ENCODE measurements around the gene ADPRM. TPM values are rescaled to one million over a fixed set of nuclear protein-coding genes. Genes with fewer than 3 reads are reported as not detected.

Gene ADPRM
- total RNA-seq, 1 experiment from 2014 or later, result 7.4 TPM

DNA sequence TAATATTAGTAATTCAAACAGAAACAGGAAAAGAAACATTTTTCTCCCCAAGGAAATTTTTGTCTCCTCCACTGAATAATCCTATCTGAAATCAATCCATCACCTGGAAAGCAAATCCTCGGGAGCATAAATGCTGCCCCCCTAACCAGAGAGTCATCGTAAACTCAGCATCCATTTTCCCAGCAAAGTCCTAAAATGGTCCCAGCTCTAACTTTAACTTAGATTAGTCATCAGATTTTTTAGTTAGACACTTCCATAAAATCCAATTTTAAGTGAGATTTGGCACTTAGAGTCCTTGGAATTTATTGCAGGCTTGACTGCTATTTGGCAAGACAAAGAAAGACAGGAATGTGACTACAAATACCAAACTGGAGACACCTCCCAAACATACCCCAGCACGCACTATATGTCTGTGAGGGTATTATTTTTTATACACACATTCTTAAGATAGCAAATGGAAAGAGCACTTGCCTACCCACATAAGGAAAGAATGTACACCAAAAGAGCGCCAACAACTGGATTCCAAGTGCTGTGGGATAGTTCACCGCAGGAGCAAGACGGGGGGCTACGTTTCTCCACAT lies 15.4 kb upstream of the ADPRM start (continued):
- TF ChIP-seq, protein P1, sequence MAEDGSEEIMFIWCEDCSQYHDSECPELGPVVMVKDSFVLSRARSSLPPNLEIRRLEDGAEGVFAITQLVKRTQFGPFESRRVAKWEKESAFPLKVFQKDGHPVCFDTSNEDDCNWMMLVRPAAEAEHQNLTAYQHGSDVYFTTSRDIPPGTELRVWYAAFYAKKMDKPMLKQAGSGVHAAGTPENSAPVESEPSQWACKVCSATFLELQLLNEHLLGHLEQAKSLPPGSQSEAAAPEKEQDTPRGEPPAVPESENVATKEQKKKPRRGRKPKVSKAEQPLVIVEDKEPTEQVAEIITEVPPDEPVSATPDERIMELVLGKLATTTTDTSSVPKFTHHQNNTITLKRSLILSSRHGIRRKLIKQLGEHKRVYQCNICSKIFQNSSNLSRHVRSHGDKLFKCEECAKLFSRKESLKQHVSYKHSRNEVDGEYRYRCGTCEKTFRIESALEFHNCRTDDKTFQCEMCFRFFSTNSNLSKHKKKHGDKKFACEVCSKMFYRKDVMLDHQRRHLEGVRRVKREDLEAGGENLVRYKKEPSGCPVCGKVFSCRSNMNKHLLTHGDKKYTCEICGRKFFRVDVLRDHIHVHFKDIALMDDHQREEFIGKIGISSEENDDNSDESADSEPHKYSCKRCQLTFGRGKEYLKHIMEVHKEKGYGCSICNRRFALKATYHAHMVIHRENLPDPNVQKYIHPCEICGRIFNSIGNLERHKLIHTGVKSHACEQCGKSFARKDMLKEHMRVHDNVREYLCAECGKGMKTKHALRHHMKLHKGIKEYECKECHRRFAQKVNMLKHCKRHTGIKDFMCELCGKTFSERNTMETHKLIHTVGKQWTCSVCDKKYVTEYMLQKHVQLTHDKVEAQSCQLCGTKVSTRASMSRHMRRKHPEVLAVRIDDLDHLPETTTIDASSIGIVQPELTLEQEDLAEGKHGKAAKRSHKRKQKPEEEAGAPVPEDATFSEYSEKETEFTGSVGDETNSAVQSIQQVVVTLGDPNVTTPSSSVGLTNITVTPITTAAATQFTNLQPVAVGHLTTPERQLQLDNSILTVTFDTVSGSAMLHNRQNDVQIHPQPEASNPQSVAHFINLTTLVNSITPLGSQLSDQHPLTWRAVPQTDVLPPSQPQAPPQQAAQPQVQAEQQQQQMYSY (CRISPR knock-in tag; IDR thresholded peaks at IDR 0.05), result no peak
- TF ChIP-seq ZNF671 (CRISPR knock-in tag; IDR thresholded peaks at IDR 0.05) (no peak), FOXJ3 (CRISPR knock-in tag; IDR thresholded peaks at IDR 0.05; ENCODE audit: borderline replicate concordance) (no peak), KAT7 (CRISPR knock-in tag; IDR thresholded peaks at IDR 0.05; ENCODE audit: borderline replicate concordance) (no peak), IRF2 (CRISPR knock-in tag; IDR thresholded peaks at IDR 0.05; ENCODE audit: borderline replicate concordance, low read depth) (no peak), ZNF138 (CRISPR knock-in tag; conservative IDR thresholded peaks at IDR 0.05) (no peak), TEAD4 (CRISPR knock-in tag; IDR thresholded peaks at IDR 0.05) (no peak)
- TF ChIP-seq, protein P2, sequence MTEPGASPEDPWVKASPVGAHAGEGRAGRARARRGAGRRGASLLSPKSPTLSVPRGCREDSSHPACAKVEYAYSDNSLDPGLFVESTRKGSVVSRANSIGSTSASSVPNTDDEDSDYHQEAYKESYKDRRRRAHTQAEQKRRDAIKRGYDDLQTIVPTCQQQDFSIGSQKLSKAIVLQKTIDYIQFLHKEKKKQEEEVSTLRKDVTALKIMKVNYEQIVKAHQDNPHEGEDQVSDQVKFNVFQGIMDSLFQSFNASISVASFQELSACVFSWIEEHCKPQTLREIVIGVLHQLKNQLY (CRISPR knock-in tag; IDR thresholded peaks at IDR 0.05), result no peak

GRCh38 chr17:10683853-10684252 lies 13.5 kb upstream of the ADPRM start:
- TF ChIP-seq ZNF425 (CRISPR knock-in tag; conservative IDR thresholded peaks at IDR 0.05), result no peak
- POLR2A ChIA-PET, result no interaction called here
- H3K27ac Mint-ChIP-seq, result no peak overlapping the region
- CTCF ChIA-PET, result interaction anchor here (0.6 to 2.8 kb wide), 15 partner anchors 9 to 161 kb away, joined by 3 to 21 read pairs (median 4); no protein-coding TSS in a partner anchor
- no peak for ATAC-seq
- no peaks in the 10 kb centered on the region for H3K27me3 Mint-ChIP-seq (ENCODE audit: low read depth)
- no peaks in the 10 kb centered on the region for H3K4me1 Mint-ChIP-seq
- no peak for DNase-seq (ENCODE audit: low spot score)
- H3K4me3 Mint-ChIP-seq, result no peak overlapping the region
- H3K9me3 Mint-ChIP-seq, result no peaks in the 10 kb centered on the region
- H3K36me3 Mint-ChIP-seq, result peaks cover 75% of the 10 kb centered on the region

DNA sequence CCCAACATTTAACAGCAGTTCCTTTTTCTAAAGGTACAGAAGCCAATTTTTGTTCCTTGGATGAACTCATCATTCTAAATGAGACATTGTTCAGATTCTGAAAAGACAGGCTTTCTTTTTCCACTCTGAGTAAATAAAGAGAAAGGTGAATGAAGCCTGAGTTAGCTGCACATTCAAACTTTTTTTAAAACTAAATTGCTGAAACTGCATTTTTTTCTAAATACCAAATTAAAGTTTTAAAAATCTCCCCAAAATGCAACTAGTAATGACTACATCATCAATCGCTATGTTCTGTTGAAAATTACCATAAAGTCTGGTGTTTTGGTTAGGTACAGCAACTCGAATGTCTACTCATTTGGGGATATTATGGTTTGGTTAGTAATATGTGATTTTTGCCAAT lies 9.9 kb upstream of the ADPRM start:
- H3K4me1 Mint-ChIP-seq, result no peaks in the 10 kb centered on the region
- H3K9me3 Mint-ChIP-seq, result no peaks in the 10 kb centered on the region
- H3K4me3 Mint-ChIP-seq, result no peak overlapping the region
- CTCF ChIA-PET, result no interaction called here
- H3K27ac Mint-ChIP-seq, result no peak overlapping the region
- H3K27me3 Mint-ChIP-seq (ENCODE audit: low read depth), result no peaks in the 10 kb centered on the region
- peaks cover 78% of the 10 kb centered on the region for H3K36me3 Mint-ChIP-seq
- POLR2A ChIA-PET, result no interaction called here
- DNase-seq (ENCODE audit: low spot score) (no peak), ATAC-seq (no peak)
- no peak for TF ChIP-seq TEAD4 (CRISPR knock-in tag; IDR thresholded peaks at IDR 0.05)
- TF ChIP-seq, protein P1 (CRISPR knock-in tag; IDR thresholded peaks at IDR 0.05), result no peak
- TF ChIP-seq, protein P3, sequence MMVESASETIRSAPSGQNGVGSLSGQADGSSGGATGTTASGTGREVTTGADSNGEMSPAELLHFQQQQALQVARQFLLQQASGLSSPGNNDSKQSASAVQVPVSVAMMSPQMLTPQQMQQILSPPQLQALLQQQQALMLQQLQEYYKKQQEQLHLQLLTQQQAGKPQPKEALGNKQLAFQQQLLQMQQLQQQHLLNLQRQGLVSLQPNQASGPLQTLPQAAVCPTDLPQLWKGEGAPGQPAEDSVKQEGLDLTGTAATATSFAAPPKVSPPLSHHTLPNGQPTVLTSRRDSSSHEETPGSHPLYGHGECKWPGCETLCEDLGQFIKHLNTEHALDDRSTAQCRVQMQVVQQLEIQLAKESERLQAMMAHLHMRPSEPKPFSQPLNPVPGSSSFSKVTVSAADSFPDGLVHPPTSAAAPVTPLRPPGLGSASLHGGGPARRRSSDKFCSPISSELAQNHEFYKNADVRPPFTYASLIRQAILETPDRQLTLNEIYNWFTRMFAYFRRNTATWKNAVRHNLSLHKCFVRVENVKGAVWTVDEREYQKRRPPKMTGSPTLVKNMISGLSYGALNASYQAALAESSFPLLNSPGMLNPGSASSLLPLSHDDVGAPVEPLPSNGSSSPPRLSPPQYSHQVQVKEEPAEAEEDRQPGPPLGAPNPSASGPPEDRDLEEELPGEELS (CRISPR knock-in tag; IDR thresholded peaks at IDR 0.05), result no peak
- no peak for TF ChIP-seq ERG (CRISPR knock-in tag; IDR thresholded peaks at IDR 0.05)
- TF ChIP-seq PREB (CRISPR knock-in tag; IDR thresholded peaks at IDR 0.05; ENCODE audit: borderline replicate concordance), result no peak
- no peak for TF ChIP-seq MYBL2 (CRISPR knock-in tag; IDR thresholded peaks at IDR 0.05)
- no peak for TF ChIP-seq NR2C2 (CRISPR knock-in tag; IDR thresholded peaks at IDR 0.05)
- no peak for TF ChIP-seq ETV6 (CRISPR knock-in tag; IDR thresholded peaks at IDR 0.05)
- TF ChIP-seq OVOL2 (CRISPR knock-in tag; IDR thresholded peaks at IDR 0.05; ENCODE audit: borderline replicate concordance), result no peak

Measured in WTC11 (cell line).